ENCODE data around the gene CCDC57. TPM values are rescaled to one million over a fixed set of nuclear protein-coding genes. Genes with fewer than 3 reads are reported as not detected.
A peak's percentile ranks its signal among the peaks of the same experiment; 100 is the strongest.

The CCDC57 gene
- total RNA-seq, 1 donor from 2014 or later: 40.7 TPM

DNA sequence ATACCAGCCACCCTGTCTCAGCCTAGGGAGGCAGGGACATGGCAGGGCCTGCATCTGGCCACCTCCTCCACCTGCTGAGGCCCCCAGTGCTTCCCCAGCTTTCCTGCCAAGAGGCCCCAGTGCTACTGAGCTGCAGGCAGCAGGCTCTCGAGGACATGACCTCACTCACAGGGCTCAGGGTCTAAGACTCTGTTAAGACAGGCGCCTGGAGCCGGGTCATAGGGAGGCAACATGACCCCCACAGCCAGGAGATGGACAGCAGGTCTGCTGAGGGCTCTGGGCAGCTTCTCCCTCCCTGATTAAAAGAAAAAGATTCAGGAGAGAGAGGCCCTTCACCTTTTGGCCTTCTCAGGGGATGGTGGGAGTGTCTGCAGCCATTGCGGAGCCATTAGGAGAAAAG is 91.4 kb downstream of the CCDC57 start:
- Mint-ChIP-seq H3K27me3 (ENCODE audit: unreplicated experiment) (peaks cover 11% of the 10 kb centered on the region), H3K36me3 (ENCODE audit: unreplicated experiment) (peaks cover 8% of the 10 kb centered on the region), H3K9me3 (ENCODE audit: unreplicated experiment) (peaks cover 6% of the 10 kb centered on the region), H3K27ac (ENCODE audit: unreplicated experiment) (no peak overlapping the region), H3K4me3 (ENCODE audit: unreplicated experiment) (no peak overlapping the region), H3K4me1 (ENCODE audit: low read depth, unreplicated experiment) (peaks cover 7% of the 10 kb centered on the region)
- TF ChIP-seq, protein P1, sequence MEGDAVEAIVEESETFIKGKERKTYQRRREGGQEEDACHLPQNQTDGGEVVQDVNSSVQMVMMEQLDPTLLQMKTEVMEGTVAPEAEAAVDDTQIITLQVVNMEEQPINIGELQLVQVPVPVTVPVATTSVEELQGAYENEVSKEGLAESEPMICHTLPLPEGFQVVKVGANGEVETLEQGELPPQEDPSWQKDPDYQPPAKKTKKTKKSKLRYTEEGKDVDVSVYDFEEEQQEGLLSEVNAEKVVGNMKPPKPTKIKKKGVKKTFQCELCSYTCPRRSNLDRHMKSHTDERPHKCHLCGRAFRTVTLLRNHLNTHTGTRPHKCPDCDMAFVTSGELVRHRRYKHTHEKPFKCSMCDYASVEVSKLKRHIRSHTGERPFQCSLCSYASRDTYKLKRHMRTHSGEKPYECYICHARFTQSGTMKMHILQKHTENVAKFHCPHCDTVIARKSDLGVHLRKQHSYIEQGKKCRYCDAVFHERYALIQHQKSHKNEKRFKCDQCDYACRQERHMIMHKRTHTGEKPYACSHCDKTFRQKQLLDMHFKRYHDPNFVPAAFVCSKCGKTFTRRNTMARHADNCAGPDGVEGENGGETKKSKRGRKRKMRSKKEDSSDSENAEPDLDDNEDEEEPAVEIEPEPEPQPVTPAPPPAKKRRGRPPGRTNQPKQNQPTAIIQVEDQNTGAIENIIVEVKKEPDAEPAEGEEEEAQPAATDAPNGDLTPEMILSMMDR (IDR thresholded peaks at IDR 0.05; ENCODE audit: partially characterized antibody, unreplicated experiment): no peak
- DNase-seq: no peak

DNA sequence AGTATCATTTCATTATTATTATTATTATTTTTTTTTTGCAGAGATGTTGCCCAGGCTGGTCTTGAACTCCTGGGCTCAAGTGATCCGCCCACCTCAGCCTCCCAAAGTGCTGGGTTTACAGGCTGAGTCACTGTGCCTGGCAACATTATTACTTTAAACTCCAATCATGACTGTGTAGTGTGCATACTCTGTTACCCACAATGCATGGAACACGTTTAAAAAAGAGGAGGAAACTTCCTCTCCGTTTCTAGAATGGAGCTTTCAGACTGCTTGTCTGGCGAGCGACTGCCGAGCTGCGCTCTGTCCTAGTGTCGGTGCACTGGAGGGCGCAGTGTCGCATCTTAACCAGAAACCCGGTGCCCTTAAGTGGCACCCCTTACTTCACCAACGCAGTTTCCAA is 92.5 kb downstream of the CCDC57 start:
- Mint-ChIP-seq H3K4me3 (ENCODE audit: unreplicated experiment) (no peak overlapping the region), H3K36me3 (ENCODE audit: unreplicated experiment) (peaks cover 8% of the 10 kb centered on the region), H3K4me1 (ENCODE audit: low read depth, unreplicated experiment) (peaks cover 7% of the 10 kb centered on the region), H3K9me3 (ENCODE audit: unreplicated experiment) (peaks cover 4% of the 10 kb centered on the region), H3K27ac (ENCODE audit: unreplicated experiment) (no peak overlapping the region), H3K27me3 (ENCODE audit: unreplicated experiment) (peaks cover 11% of the 10 kb centered on the region)
- no peak for DNase-seq
- TF ChIP-seq, protein P1 (IDR thresholded peaks at IDR 0.05; ENCODE audit: partially characterized antibody, unreplicated experiment): no peak

DNA sequence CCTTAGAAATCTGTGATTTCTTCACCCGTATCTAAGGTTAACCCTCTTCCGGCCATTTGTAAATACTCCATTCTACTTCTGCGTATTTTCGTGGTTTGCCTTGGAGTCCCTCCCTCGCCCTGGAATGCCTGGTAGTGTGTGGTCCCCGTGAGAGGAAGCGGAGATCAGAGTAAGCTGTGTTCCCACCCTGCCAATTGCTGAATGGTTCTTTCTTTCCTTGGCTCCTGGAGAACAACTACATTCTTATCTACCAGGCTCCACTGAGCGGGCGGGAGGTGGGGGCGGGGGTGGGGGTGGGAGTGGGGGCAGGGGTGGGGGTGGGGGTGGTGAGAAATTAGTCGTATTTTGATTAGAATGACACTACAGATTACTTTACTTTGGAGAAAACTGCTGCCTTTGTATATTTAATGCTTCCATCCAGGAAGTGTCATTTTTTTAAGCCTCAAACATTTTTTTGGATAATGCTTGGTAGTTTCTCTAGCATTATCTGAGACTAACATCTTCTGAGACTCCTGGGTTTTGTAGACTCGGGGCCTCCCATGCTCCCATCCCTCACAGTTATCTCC is 93.7 kb downstream of the CCDC57 start:
- Mint-ChIP-seq H3K27ac (ENCODE audit: unreplicated experiment) (no peak overlapping the region), H3K4me3 (ENCODE audit: unreplicated experiment) (no peak overlapping the region)
- no peak for DNase-seq

DNA sequence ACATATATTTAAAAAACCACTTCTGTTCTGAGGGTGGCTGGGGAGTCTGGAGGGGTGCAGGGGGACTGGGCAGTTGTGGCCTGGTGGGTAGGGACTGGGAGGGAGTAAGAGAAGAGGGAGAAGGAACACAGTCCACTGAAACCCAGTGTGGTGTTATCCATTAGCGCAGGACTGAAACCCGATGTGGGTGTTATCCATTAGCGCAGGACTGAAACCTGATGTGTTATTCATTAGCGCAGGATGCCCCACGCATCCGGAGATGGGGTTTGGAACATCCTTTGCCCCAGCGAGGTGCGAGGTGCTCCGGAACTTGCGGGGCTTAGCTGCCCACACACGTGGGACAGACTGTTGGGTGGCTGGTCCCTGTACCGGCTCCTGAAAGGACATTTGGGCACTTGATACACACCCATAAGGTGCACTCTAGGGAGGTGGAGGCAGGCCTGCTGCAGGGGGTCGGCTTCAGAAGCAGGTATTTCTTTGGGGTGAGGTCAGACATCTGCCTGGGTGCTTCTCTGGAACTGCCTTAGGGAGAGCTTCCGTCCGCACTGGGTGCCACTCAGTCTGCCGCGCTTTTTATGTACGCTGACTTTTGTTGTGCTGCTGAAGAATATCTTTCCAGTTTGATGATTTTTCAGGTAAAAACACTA is 94.4 kb downstream of the CCDC57 start:
- Mint-ChIP-seq H3K4me3 (ENCODE audit: unreplicated experiment) (no peak overlapping the region), H3K27ac (ENCODE audit: unreplicated experiment) (peak overlapping the region; percentile 43)

More for the DNA sequence above, 93.7 kb downstream of the CCDC57 start:
- Mint-ChIP-seq H3K36me3 (ENCODE audit: unreplicated experiment) (no peaks in the 10 kb centered on the region), H3K4me1 (ENCODE audit: low read depth, unreplicated experiment) (peaks cover 7% of the 10 kb centered on the region), H3K9me3 (ENCODE audit: unreplicated experiment) (peaks cover 4% of the 10 kb centered on the region), H3K27me3 (ENCODE audit: unreplicated experiment) (peaks cover 9% of the 10 kb centered on the region)
- TF ChIP-seq, protein P1 (IDR thresholded peaks at IDR 0.05; ENCODE audit: partially characterized antibody, unreplicated experiment): no peak

More for the DNA sequence above, 94.4 kb downstream of the CCDC57 start:
- TF ChIP-seq, protein P1 (IDR thresholded peaks at IDR 0.05; ENCODE audit: partially characterized antibody, unreplicated experiment): no peak
- Mint-ChIP-seq H3K36me3 (ENCODE audit: unreplicated experiment) (no peaks in the 10 kb centered on the region), H3K27me3 (ENCODE audit: unreplicated experiment) (peaks cover 8% of the 10 kb centered on the region), H3K9me3 (ENCODE audit: unreplicated experiment) (peaks cover 4% of the 10 kb centered on the region), H3K4me1 (ENCODE audit: low read depth, unreplicated experiment) (peaks cover 7% of the 10 kb centered on the region)
- no peak for DNase-seq
